Liver (tissue), 9 donors: ENCODE measurements around the gene KIF9. TPM values are rescaled to one million over a fixed set of nuclear protein-coding genes. Genes with fewer than 3 reads are reported as not detected.
"Not testable (repeated sequence)": the region's sequence is repeated elsewhere in the genome, so short reads cannot be mapped to it uniquely, and the experiment has no call there.

Experiments
- DNase-seq: peaks from one replicate; pipeline ENCODE4 v3.0.0-alpha.2; 2017; ENCODE audit warnings: low spot score
- H3K27ac ChIP-seq, 2 donors: one replicate each; pipeline ENCODE4 v1.7.0; 2013; ENCODE audit warnings: inconsistent platforms in 2 of 2, low read length in 2 of 2, control low read depth in 1 of 2, low read depth in 1 of 2, mild to moderate bottlenecking in 1 of 2
- H3K27me3 ChIP-seq, 4 donors: one replicate each; pipeline versions ENCODE4 v1.6.1 to v1.7.0; 2013; ENCODE audit warnings: low read length in 3 of 4, inconsistent platforms in 1 of 4, mild to moderate bottlenecking in 1 of 4, moderate library complexity in 1 of 4; ENCODE audit not compliant: control insufficient read depth in 4 of 4, insufficient read depth in 4 of 4
- H3K36me3 ChIP-seq, 4 donors: one replicate each; pipeline versions ENCODE4 v1.6.1 to v1.7.0; 2013; ENCODE audit warnings: low read length in 3 of 4, mild to moderate bottlenecking in 3 of 4, low read depth in 1 of 4, moderate library complexity in 1 of 4; ENCODE audit not compliant: control insufficient read depth in 4 of 4, insufficient read depth in 3 of 4
- H3K4me1 ChIP-seq, 4 donors: one replicate each; pipeline versions ENCODE4 v1.6.1 to v1.7.0; 2013; ENCODE audit warnings: low read length in 3 of 4, mild to moderate bottlenecking in 3 of 4, moderate library complexity in 1 of 4; ENCODE audit not compliant: control insufficient read depth in 4 of 4, insufficient read depth in 4 of 4
- H3K4me3 ChIP-seq, 3 donors: one replicate each; pipeline versions ENCODE4 v1.6.1 to v1.7.0; 2013; ENCODE audit warnings: low read length in 3 of 3, control low read depth in 1 of 3, low read depth in 1 of 3, mild to moderate bottlenecking in 1 of 3
- H3K9ac ChIP-seq, 2 donors: one replicate each; pipeline ENCODE4 v1.7.0; 2013; ENCODE audit warnings: low read length in 2 of 2, mild to moderate bottlenecking in 2 of 2, moderate library complexity in 2 of 2, control low read depth in 1 of 2, low read depth in 1 of 2
- H3K9me3 ChIP-seq, 4 donors: one replicate each; pipeline versions ENCODE4 v1.6.1 to v1.7.0; 2013; ENCODE audit warnings: low read length in 3 of 4; ENCODE audit not compliant: control insufficient read depth in 4 of 4
- ATF3 ChIP-seq: IDR thresholded peaks from 2 replicates; pipeline ENCODE4 v1.6.1; 2016; ENCODE audit warnings: antibody characterized with exemption
- EGR1 ChIP-seq, 2 donors: IDR thresholded peaks; 2 replicates each; pipeline ENCODE4 v1.6.1; 2016 to 2018; ENCODE audit warnings: antibody characterized with exemption in 2 of 2, low read depth in 2 of 2
- FOXA1 ChIP-seq: IDR thresholded peaks from 2 replicates; pipeline ENCODE4 v1.6.1; 2016; ENCODE audit warnings: antibody characterized with exemption
- FOXA2 ChIP-seq: IDR thresholded peaks from 2 replicates; pipeline ENCODE4 v1.6.1; 2016; ENCODE audit warnings: antibody characterized with exemption
- GABPA ChIP-seq, 2 donors: IDR thresholded peaks in 1 of 2; conservative IDR thresholded peaks in 1 of 2; 2 replicates each; pipeline ENCODE4 v1.6.1; 2016; ENCODE audit warnings: antibody characterized with exemption in 2 of 2, mild to moderate bottlenecking in 1 of 2, moderate library complexity in 1 of 2
- HNF4A ChIP-seq, 2 donors: conservative IDR thresholded peaks; 2 replicates each; pipeline ENCODE4 v1.6.1; 2016; ENCODE audit warnings: antibody characterized with exemption in 2 of 2, mild to moderate bottlenecking in 2 of 2
- HNF4G ChIP-seq: IDR thresholded peaks from 2 replicates; pipeline ENCODE4 v1.6.1; 2016; ENCODE audit warnings: antibody characterized with exemption
- JUND ChIP-seq, 2 donors: IDR thresholded peaks; 2 replicates each; pipeline ENCODE4 v1.6.1; 2016; ENCODE audit warnings: antibody characterized with exemption in 2 of 2
- MAX ChIP-seq: IDR thresholded peaks from 2 replicates; pipeline ENCODE4 v1.6.1; 2016; ENCODE audit warnings: antibody characterized with exemption
- NR2F2 ChIP-seq: IDR thresholded peaks from 2 replicates; pipeline ENCODE4 v1.6.1; 2016; ENCODE audit warnings: antibody characterized with exemption
- RAD21 ChIP-seq, 2 donors: IDR thresholded peaks; 2 replicates each; pipeline ENCODE4 v1.6.1; 2016; ENCODE audit warnings: antibody characterized with exemption in 2 of 2, mild to moderate bottlenecking in 2 of 2
- RXRA ChIP-seq, 2 donors: IDR thresholded peaks; 2 replicates each; pipeline ENCODE4 v1.6.1; 2017 to 2018; ENCODE audit warnings: antibody characterized with exemption in 2 of 2, mild to moderate bottlenecking in 1 of 2
- SP1 ChIP-seq: IDR thresholded peaks from 2 replicates; pipeline ENCODE4 v1.6.1; 2018; ENCODE audit warnings: antibody characterized with exemption, mild to moderate bottlenecking
- TAF1 ChIP-seq: conservative IDR thresholded peaks from 2 replicates; pipeline ENCODE4 v1.6.1; 2016; ENCODE audit warnings: antibody characterized with exemption, mild to moderate bottlenecking
- YY1 ChIP-seq: IDR thresholded peaks from 2 replicates; pipeline ENCODE4 v1.6.1; 2016; ENCODE audit warnings: antibody characterized with exemption, mild to moderate bottlenecking
- ZBTB33 ChIP-seq: IDR thresholded peaks from 2 replicates; pipeline ENCODE4 v1.6.1; 2016; ENCODE audit warnings: antibody characterized with exemption
- WGBS: extraction: QIAGEN DNeasy Blood & Tissue Kit; methylation state at CpG from one replicate; pipeline ENCODE4 v1.1.7; 2013; 5-methylcytosine and 5-hydroxymethylcytosine counted together
- polyA plus RNA-seq, 2 donors: library from polyadenylated mRNA; stranded (reverse) in 1 of 2; unstranded in 1 of 2; fragments of 200-250 nt in 1 of 2; fragments of >200 nt in 1 of 2; fragmentation: Nextera tagmentation in 1 of 2; extraction: Ambion mirVana in 1 of 2; gene quantifications; one replicate each; pipeline versions ENCODE4 v1.2.1 to v1.2.3, GENCODE V29; 2013 to 2015
- total RNA-seq, 2 donors: library from RNA; depleted of rRNA; stranded (reverse); fragments of >200 nt; gene quantifications; one replicate each; pipeline ENCODE4 v1.2.3, GENCODE V29; 2014
- TF ChIP-seq, protein P1 (sequence below): IDR thresholded peaks from 2 replicates; pipeline ENCODE4 v1.6.1; 2016; ENCODE audit warnings: antibody characterized with exemption, mild to moderate bottlenecking
- TF ChIP-seq, protein P2 (sequence below): fragments of 150-350 bp; IDR thresholded peaks from 2 replicates; pipeline ENCODE4 v1.5.1; 2017; ENCODE audit warnings: improper control_type of control experiment, low read depth, low read length; ENCODE audit not compliant: missing input control
- donor health status: healthy.
- donor health status: healthy.
- donor health status: healthy.
- donor health status: healthy.
- donor health status: healthy.

KIF9 gene
- total and polyA plus RNA-seq, 4 donors, result 2.3 to 4.5 (median 3.1) TPM

DNA sequence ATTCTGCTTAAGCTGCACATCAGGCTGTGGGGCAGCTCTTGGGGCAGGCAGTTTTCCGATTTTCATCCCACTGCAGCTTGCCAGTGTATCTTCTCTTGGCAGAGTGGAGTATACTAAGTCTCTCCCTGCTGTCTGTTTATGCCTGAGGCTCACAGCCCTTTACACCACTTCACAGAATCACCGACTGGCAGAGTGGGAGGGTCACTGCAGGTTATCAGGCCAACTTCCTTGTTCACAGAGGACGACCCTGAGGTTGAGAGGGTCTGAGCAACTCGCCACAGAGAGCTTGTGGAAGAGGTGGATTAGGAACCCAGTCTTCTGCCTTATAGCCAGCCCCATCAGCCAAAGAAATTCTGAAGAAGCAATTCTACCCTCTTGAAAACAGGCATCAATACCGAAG, 30.9 kb downstream of the KIF9 start:
- Histone ChIP-seq H3K4me1 (peaks cover 2 to 17% (median 11%) of the 10 kb centered on the region in 4 donors), H3K36me3 (no peaks in the 10 kb centered on the region), H3K27ac (no peak overlapping the region), H3K9me3 (no peaks in the 10 kb centered on the region), H3K9ac (no peak overlapping the region), H3K4me3 (no peak overlapping the region), H3K27me3 (no peaks in the 10 kb centered on the region)
- TF ChIP-seq HNF4G (no peak), GABPA (IDR thresholded peaks at IDR 0.05 in 1 of 2, conservative IDR thresholded peaks at IDR 0.05 in 1 of 2) (no peak), HNF4A (conservative IDR thresholded peaks at IDR 0.05) (no peak), FOXA2 (no peak), NR2F2 (no peak), YY1 (no peak), EGR1 (IDR thresholded peaks at IDR 0.05; ENCODE audit: low read depth in 2 of 2) (no peak), FOXA1 (no peak), SP1 (no peak)
- TF ChIP-seq, protein P1, sequence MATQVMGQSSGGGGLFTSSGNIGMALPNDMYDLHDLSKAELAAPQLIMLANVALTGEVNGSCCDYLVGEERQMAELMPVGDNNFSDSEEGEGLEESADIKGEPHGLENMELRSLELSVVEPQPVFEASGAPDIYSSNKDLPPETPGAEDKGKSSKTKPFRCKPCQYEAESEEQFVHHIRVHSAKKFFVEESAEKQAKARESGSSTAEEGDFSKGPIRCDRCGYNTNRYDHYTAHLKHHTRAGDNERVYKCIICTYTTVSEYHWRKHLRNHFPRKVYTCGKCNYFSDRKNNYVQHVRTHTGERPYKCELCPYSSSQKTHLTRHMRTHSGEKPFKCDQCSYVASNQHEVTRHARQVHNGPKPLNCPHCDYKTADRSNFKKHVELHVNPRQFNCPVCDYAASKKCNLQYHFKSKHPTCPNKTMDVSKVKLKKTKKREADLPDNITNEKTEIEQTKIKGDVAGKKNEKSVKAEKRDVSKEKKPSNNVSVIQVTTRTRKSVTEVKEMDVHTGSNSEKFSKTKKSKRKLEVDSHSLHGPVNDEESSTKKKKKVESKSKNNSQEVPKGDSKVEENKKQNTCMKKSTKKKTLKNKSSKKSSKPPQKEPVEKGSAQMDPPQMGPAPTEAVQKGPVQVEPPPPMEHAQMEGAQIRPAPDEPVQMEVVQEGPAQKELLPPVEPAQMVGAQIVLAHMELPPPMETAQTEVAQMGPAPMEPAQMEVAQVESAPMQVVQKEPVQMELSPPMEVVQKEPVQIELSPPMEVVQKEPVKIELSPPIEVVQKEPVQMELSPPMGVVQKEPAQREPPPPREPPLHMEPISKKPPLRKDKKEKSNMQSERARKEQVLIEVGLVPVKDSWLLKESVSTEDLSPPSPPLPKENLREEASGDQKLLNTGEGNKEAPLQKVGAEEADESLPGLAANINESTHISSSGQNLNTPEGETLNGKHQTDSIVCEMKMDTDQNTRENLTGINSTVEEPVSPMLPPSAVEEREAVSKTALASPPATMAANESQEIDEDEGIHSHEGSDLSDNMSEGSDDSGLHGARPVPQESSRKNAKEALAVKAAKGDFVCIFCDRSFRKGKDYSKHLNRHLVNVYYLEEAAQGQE, result no peak
- WGBS, result 60% methylated on average over 5 of the region's 5 CpGs
- DNase-seq, result no peak

- H3K27ac ChIP-seq, result peak overlapping the region; percentile 38 to 45
- H3K9ac ChIP-seq, H3K4me3 ChIP-seq, H3K36me3 ChIP-seq, H3K27me3 ChIP-seq, H3K9me3 ChIP-seq, DNase-seq: not testable (repeated sequence)
- 83% methylated on average over 3 of the region's 3 CpGs for WGBS
- peaks cover 2 to 17% (median 11%) of the 10 kb centered on the region in 4 donors for H3K4me1 ChIP-seq
Observed at GRCh38 chr3:47251085-47251484, 31.5 kb downstream of the KIF9 start.

DNA sequence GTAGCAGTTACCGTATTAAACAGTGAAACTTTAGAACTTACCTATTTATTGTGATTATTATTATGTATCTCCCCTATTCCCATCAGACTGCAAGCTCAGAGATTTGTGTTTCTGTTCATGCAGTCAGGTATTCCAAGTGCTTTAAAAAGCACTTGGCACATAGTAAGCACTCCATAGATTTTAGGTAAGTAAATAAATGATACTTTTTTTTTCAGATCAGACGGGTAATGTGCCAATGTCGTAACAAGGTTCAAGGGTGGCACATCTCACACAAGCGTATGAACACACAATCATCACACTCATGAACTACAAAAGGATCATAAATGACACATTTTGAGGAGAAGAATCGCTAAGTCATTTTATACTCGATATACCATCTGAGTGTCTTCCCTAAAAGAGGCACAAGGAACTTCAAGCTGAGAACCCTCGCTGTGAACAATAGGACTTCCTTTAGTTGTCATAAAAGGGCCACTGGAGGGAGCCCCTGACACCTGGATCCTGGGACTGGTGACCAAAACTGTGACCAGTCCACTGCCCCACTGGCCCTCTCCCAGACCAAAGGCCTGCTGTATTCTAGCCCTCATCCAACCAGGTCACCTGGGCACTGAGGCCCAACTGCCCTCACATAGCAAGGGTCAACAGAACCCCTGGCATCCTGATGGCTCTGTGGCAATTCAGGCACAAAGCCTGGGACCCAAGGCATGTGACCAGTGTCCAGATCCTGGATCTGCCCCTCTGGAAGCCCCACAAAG, 32.1 kb downstream of the KIF9 start:
- DNase-seq, result no peak
- TF ChIP-seq ZBTB33 (no peak), SP1 (peak; percentile 79), GABPA (IDR thresholded peaks at IDR 0.05 in 1 of 2, conservative IDR thresholded peaks at IDR 0.05 in 1 of 2) (peak in 1 of 2 donors; percentile 46), MAX (peak; percentile 73), RXRA (IDR thresholded peaks at IDR 0.05) (peak; percentile 82 to 84), RAD21 (IDR thresholded peaks at IDR 0.05) (peak; percentile 85), HNF4G (peak; percentile 59), ATF3 (no peak), EGR1 (IDR thresholded peaks at IDR 0.05; ENCODE audit: low read depth in 2 of 2) (peak in 1 of 2 donors; percentile 10), TAF1 (no peak), JUND (IDR thresholded peaks at IDR 0.05) (no peak), FOXA1 (no peak), YY1 (peak; percentile 54), HNF4A (conservative IDR thresholded peaks at IDR 0.05) (peak; percentile 87 to 95), NR2F2 (peak; percentile 49)
- TF ChIP-seq, protein P2, sequence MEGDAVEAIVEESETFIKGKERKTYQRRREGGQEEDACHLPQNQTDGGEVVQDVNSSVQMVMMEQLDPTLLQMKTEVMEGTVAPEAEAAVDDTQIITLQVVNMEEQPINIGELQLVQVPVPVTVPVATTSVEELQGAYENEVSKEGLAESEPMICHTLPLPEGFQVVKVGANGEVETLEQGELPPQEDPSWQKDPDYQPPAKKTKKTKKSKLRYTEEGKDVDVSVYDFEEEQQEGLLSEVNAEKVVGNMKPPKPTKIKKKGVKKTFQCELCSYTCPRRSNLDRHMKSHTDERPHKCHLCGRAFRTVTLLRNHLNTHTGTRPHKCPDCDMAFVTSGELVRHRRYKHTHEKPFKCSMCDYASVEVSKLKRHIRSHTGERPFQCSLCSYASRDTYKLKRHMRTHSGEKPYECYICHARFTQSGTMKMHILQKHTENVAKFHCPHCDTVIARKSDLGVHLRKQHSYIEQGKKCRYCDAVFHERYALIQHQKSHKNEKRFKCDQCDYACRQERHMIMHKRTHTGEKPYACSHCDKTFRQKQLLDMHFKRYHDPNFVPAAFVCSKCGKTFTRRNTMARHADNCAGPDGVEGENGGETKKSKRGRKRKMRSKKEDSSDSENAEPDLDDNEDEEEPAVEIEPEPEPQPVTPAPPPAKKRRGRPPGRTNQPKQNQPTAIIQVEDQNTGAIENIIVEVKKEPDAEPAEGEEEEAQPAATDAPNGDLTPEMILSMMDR, result peak; percentile 47
- WGBS, result 35% methylated on average over 7 of the region's 7 CpGs
- Histone ChIP-seq H3K9me3 (no peaks in the 10 kb centered on the region), H3K27ac (peak overlapping the region; percentile 38 to 45), H3K4me3 (no peak overlapping the region), H3K27me3 (no peaks in the 10 kb centered on the region), H3K36me3 (no peaks in the 10 kb centered on the region), H3K9ac (no peak overlapping the region), H3K4me1 (peaks cover 2 to 17% (median 11%) of the 10 kb centered on the region in 4 donors)
